ENCODE measurements around the gene PKN2.

Gene PKN2

DNA sequence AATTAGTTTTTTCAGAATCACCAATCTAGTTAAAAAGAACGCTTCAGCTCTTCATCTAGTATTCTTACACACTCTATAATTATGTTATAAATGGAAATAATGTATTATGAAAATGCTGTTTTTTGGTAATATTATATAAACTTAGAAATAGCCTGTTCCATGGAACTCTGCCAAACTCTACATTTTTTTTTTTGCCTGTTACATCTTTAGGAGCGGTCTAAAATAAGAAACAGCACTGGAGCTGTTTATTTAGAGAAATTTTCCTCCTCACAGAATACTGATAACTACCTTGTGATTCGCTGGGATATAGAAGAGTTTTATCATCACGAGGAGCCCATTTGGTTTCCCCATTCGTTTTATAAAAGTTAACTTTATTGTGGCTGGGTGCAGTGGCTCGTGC, 58.5 kb downstream of the PKN2 start:
- Histone ChIP-seq H3K27ac (ENCODE audit: insufficient read depth, low read length, poor library complexity, severe bottlenecking) (no peak overlapping the region), H3K27me3 (replicated peaks; ENCODE audit: control insufficient read depth, insufficient read depth, low read length, poor library complexity, severe bottlenecking) (no peaks in the 10 kb centered on the region), H3K4me1 (ENCODE audit: control insufficient read depth, insufficient read depth, low read length, poor library complexity, severe bottlenecking) (no peaks in the 10 kb centered on the region), H3K4me3 (ENCODE audit: insufficient read depth, low read depth, low read length, poor library complexity, severe bottlenecking) (no peak overlapping the region), H3K9me3 (ENCODE audit: control insufficient read depth, low read length) (no peaks in the 10 kb centered on the region), H3K36me3 (ENCODE audit: control insufficient read depth, insufficient read depth, low read length) (peaks cover 4% of the 10 kb centered on the region)
- no peak for DNase-seq

DNA sequence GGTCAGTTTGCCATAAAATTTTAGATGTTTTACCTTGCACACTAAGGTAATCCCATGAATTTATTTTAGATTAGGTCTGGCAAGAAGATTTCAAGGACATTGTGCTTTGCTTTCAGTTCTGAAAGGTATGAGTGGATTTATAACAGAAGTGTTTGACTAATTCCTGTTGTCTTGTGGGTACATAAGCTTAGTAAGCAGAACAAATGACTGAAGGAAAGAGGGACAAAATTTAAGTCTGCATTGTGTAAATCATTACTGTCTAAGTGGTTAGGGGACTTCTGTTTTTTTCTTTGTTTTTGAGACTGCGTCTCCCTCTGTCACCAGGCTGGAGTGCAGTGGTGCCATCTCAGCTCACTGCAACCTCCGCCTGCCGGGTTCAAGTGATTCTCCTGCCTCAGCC, 60.1 kb downstream of the PKN2 start:
- Histone ChIP-seq H3K27me3 (replicated peaks; ENCODE audit: control insufficient read depth, insufficient read depth, low read length, poor library complexity, severe bottlenecking) (no peaks in the 10 kb centered on the region), H3K27ac (ENCODE audit: insufficient read depth, low read length, poor library complexity, severe bottlenecking) (no peak overlapping the region), H3K4me3 (ENCODE audit: insufficient read depth, low read depth, low read length, poor library complexity, severe bottlenecking) (no peak overlapping the region), H3K4me1 (ENCODE audit: control insufficient read depth, insufficient read depth, low read length, poor library complexity, severe bottlenecking) (no peaks in the 10 kb centered on the region), H3K9me3 (ENCODE audit: control insufficient read depth, low read length) (no peaks in the 10 kb centered on the region), H3K36me3 (ENCODE audit: control insufficient read depth, insufficient read depth, low read length) (peaks cover 4% of the 10 kb centered on the region)
- no peak for DNase-seq

GRCh38 chr1:88746916-88747315, 62.8 kb downstream of the PKN2 start:
- Histone ChIP-seq H3K27ac (ENCODE audit: insufficient read depth, low read length, poor library complexity, severe bottlenecking) (no peak overlapping the region), H3K36me3 (ENCODE audit: control insufficient read depth, insufficient read depth, low read length) (peaks cover 4% of the 10 kb centered on the region), H3K9me3 (ENCODE audit: control insufficient read depth, low read length) (no peaks in the 10 kb centered on the region), H3K4me1 (ENCODE audit: control insufficient read depth, insufficient read depth, low read length, poor library complexity, severe bottlenecking) (no peaks in the 10 kb centered on the region), H3K4me3 (ENCODE audit: insufficient read depth, low read depth, low read length, poor library complexity, severe bottlenecking) (no peak overlapping the region), H3K27me3 (replicated peaks; ENCODE audit: control insufficient read depth, insufficient read depth, low read length, poor library complexity, severe bottlenecking) (no peaks in the 10 kb centered on the region)
- no peak for DNase-seq

- H3K36me3 ChIP-seq (ENCODE audit: control insufficient read depth, insufficient read depth, low read length) = no peaks in the 10 kb centered on the region
- H3K4me3 ChIP-seq (ENCODE audit: insufficient read depth, low read depth, low read length, poor library complexity, severe bottlenecking) = no peak overlapping the region
- DNase-seq = no peak
- no peak overlapping the region for H3K27ac ChIP-seq (ENCODE audit: insufficient read depth, low read length, poor library complexity, severe bottlenecking)
- no peaks in the 10 kb centered on the region for H3K27me3 ChIP-seq (replicated peaks; ENCODE audit: control insufficient read depth, insufficient read depth, low read length, poor library complexity, severe bottlenecking)
- no peaks in the 10 kb centered on the region for H3K9me3 ChIP-seq (ENCODE audit: control insufficient read depth, low read length)
- no peaks in the 10 kb centered on the region for H3K4me1 ChIP-seq (ENCODE audit: control insufficient read depth, insufficient read depth, low read length, poor library complexity, severe bottlenecking)
Observed at GRCh38 chr1:88751714-88752113, 67.6 kb downstream of the PKN2 start.

DNA sequence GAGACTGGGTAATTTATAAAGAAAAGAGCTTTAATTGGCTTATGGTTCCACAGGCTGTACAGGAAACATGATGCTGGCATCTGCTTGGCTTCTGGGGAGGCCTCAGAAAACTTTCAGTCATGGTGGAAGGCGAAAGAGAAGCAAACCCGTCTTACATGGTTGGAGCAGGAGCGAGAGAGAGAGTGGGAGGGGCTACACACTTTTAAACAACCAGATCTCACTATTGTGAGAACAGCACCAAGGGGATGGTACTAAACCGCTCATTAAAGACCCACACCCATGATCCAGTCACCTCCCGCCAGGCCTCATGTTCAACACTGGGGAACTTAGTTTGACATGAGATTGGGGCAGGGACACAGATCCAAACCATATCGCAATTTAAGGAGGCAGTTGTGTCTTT, 69.4 kb downstream of the PKN2 start:
- no peaks in the 10 kb centered on the region for H3K9me3 ChIP-seq (ENCODE audit: control insufficient read depth, low read length)
- no peak for DNase-seq
- H3K4me3 ChIP-seq (ENCODE audit: insufficient read depth, low read depth, low read length, poor library complexity, severe bottlenecking) = no peak overlapping the region
- no peaks in the 10 kb centered on the region for H3K36me3 ChIP-seq (ENCODE audit: control insufficient read depth, insufficient read depth, low read length)
- no peaks in the 10 kb centered on the region for H3K4me1 ChIP-seq (ENCODE audit: control insufficient read depth, insufficient read depth, low read length, poor library complexity, severe bottlenecking)
- H3K27ac ChIP-seq (ENCODE audit: insufficient read depth, low read length, poor library complexity, severe bottlenecking) = no peak overlapping the region
- no peaks in the 10 kb centered on the region for H3K27me3 ChIP-seq (replicated peaks; ENCODE audit: control insufficient read depth, insufficient read depth, low read length, poor library complexity, severe bottlenecking)

DNA sequence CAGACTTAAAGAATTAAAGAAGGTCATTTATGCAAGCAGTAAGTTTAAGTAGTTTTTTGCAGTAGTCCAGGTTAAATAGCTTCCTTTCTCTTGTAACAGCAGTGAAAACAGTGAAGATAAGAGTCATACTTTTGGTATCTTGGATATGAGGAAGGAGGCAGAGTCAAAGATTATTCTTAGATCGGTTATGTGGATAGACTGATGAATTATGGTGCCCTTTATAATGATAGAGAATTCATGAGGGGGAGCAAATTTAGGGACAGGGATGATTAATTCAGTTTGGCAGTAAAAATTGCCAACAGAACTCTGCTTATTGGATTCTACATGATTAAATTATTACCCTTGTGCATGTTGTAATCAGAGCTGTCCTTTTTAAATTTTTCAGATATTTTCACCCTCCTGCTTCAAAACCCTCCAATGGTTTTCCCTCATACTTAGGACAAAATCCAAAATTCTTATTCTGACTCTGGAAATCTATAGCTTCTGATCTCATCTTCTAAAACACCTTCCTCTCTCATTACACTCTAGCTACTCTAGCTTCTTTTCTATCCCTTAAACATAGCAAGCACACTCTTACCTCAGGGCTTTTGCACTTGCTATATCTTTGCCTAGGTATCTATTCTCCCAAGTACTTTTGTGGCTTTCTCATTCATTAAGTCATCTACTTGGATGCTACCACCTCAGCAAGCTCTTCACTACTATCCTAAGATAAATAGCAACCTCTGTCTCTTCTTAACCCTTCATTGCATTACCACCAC, 79.8 kb downstream of the PKN2 start:
- no peak overlapping the region for H3K27ac ChIP-seq (ENCODE audit: insufficient read depth, low read length, poor library complexity, severe bottlenecking)
- H3K36me3 ChIP-seq (ENCODE audit: control insufficient read depth, insufficient read depth, low read length) = peaks cover 3% of the 10 kb centered on the region
- DNase-seq = no peak

GRCh38 chr1:88768187-88768586, 84.1 kb downstream of the PKN2 start:
- no peaks in the 10 kb centered on the region for H3K9me3 ChIP-seq (ENCODE audit: control insufficient read depth, low read length)
- no peak overlapping the region for H3K27ac ChIP-seq (ENCODE audit: insufficient read depth, low read length, poor library complexity, severe bottlenecking)
- DNase-seq = no peak
- no peaks in the 10 kb centered on the region for H3K4me1 ChIP-seq (ENCODE audit: control insufficient read depth, insufficient read depth, low read length, poor library complexity, severe bottlenecking)
- H3K27me3 ChIP-seq (replicated peaks; ENCODE audit: control insufficient read depth, insufficient read depth, low read length, poor library complexity, severe bottlenecking) = no peaks in the 10 kb centered on the region
- H3K36me3 ChIP-seq (ENCODE audit: control insufficient read depth, insufficient read depth, low read length) = peaks cover 17% of the 10 kb centered on the region
- no peak overlapping the region for H3K4me3 ChIP-seq (ENCODE audit: insufficient read depth, low read depth, low read length, poor library complexity, severe bottlenecking)

More for the DNA sequence above, 79.8 kb downstream of the PKN2 start:
- no peak overlapping the region for H3K4me3 ChIP-seq (ENCODE audit: insufficient read depth, low read depth, low read length, poor library complexity, severe bottlenecking)
- H3K27me3 ChIP-seq (replicated peaks; ENCODE audit: control insufficient read depth, insufficient read depth, low read length, poor library complexity, severe bottlenecking) = no peaks in the 10 kb centered on the region
- H3K9me3 ChIP-seq (ENCODE audit: control insufficient read depth, low read length) = no peaks in the 10 kb centered on the region
- no peaks in the 10 kb centered on the region for H3K4me1 ChIP-seq (ENCODE audit: control insufficient read depth, insufficient read depth, low read length, poor library complexity, severe bottlenecking)

DNA sequence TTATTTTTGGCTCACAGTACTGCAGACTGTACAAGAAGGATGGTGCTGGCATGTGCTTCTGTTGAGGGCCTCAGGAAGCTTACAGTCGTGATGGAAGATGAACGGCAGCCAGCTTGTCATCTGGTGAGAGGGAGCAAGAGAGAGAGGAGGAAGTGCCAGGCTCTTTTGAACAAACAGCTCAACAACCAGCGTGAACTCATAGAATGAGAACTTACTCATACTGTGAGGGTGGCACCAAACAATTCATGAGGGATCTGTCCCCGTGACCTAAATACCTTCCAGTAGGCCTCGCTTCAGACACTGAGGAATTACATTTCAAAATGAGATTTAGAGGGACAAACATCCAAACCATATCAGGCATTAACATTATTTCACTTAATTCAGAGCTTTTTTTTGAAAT, 84.7 kb downstream of the PKN2 start:
- no peak overlapping the region for H3K27ac ChIP-seq (ENCODE audit: insufficient read depth, low read length, poor library complexity, severe bottlenecking)

DNA sequence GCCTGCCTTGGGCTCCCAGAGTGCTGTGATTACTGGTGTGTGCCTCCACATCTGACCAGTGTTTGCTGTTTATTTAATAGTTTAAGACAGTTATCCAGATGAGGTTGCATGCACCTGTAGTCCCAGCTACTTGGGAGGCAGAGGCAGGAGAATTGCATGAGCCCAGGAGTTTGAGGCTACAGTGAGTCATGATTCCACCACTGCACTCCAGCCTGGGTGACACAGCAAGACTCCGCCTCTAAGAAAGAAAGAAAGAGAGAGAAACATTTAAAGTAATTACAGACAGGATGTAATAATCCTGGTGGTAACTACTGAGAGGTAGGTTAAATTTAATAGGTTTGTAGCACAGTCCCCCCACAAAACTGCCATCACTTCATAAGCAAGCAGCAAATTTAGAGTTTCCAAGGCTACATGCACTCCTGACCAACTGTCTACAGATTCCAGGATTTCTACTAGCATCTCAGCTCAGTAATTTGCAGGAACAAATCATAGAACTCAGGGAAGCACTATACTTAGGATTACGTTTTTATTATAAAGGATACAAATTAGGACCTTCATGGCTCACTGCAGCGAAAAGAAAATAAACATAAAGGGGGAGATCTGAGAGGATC, 89.6 kb downstream of the PKN2 start:
- Histone ChIP-seq H3K4me1 (ENCODE audit: control insufficient read depth, insufficient read depth, low read length, poor library complexity, severe bottlenecking) (no peaks in the 10 kb centered on the region), H3K4me3 (ENCODE audit: insufficient read depth, low read depth, low read length, poor library complexity, severe bottlenecking) (no peak overlapping the region), H3K36me3 (ENCODE audit: control insufficient read depth, insufficient read depth, low read length) (peaks cover 47% of the 10 kb centered on the region), H3K9me3 (ENCODE audit: control insufficient read depth, low read length) (no peaks in the 10 kb centered on the region), H3K27me3 (replicated peaks; ENCODE audit: control insufficient read depth, insufficient read depth, low read length, poor library complexity, severe bottlenecking) (no peaks in the 10 kb centered on the region), H3K27ac (ENCODE audit: insufficient read depth, low read length, poor library complexity, severe bottlenecking) (no peak overlapping the region)
- no peak for DNase-seq

More for the DNA sequence above, 84.7 kb downstream of the PKN2 start:
- DNase-seq = no peak
- Histone ChIP-seq H3K4me3 (ENCODE audit: insufficient read depth, low read depth, low read length, poor library complexity, severe bottlenecking) (no peak overlapping the region), H3K27me3 (replicated peaks; ENCODE audit: control insufficient read depth, insufficient read depth, low read length, poor library complexity, severe bottlenecking) (no peaks in the 10 kb centered on the region), H3K9me3 (ENCODE audit: control insufficient read depth, low read length) (no peaks in the 10 kb centered on the region), H3K36me3 (ENCODE audit: control insufficient read depth, insufficient read depth, low read length) (peaks cover 24% of the 10 kb centered on the region), H3K4me1 (ENCODE audit: control insufficient read depth, insufficient read depth, low read length, poor library complexity, severe bottlenecking) (no peaks in the 10 kb centered on the region)

DNA sequence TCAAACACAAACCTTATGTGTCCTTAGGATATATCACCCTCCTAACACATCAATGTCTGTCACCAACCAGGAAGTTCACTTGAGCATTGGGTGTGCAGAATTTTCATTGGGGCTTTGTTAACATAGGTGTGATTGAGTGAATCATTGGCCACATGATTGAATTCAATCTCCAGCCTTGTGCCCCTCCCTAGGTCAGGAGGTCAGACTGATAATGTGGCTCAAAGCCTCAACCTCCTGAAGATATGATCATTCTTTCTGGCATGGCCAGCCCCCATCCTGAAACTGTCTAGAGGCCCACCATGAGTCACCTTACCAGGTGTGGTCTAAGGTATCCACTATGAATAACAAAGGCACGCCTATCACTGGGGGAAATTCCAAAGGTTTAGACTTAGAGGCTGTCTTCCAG, 90.1 kb downstream of the PKN2 start:
- H3K4me1 ChIP-seq (ENCODE audit: control insufficient read depth, insufficient read depth, low read length, poor library complexity, severe bottlenecking) = no peaks in the 10 kb centered on the region
- H3K27me3 ChIP-seq (replicated peaks; ENCODE audit: control insufficient read depth, insufficient read depth, low read length, poor library complexity, severe bottlenecking) = no peaks in the 10 kb centered on the region
- no peaks in the 10 kb centered on the region for H3K9me3 ChIP-seq (ENCODE audit: control insufficient read depth, low read length)
- peaks cover 51% of the 10 kb centered on the region for H3K36me3 ChIP-seq (ENCODE audit: control insufficient read depth, insufficient read depth, low read length)
- no peak for DNase-seq
- no peak overlapping the region for H3K27ac ChIP-seq (ENCODE audit: insufficient read depth, low read length, poor library complexity, severe bottlenecking)
- H3K4me3 ChIP-seq (ENCODE audit: insufficient read depth, low read depth, low read length, poor library complexity, severe bottlenecking) = no peak overlapping the region
